Omental fat pad (tissue), 4 donors: Measurements from ENCODE around the gene DUS1L. TPM values are rescaled to one million over a fixed set of nuclear protein-coding genes. Genes with fewer than 3 reads are reported as not detected.

Experiments
- ATAC-seq: fragments of 150-250 bp; one replicate; pipeline ENCODE4 v1.9.1; 2016; ENCODE audit warnings: mild to moderate bottlenecking, moderate library complexity; ENCODE audit not compliant: low FRiP score
- DNase-seq: peaks from one replicate; pipeline ENCODE4 v3.0.0-alpha.2; 2019; ENCODE audit warnings: low spot score
- CTCF ChIP-seq, 3 donors: fragments of 450-650 bp; IDR thresholded peaks; one replicate each; pipeline ENCODE4 v1.5.1; 2016 to 2017; ENCODE audit warnings: antibody characterized with exemption in 3 of 3, mild to moderate bottlenecking in 3 of 3, moderate library complexity in 2 of 3
- total RNA-seq, 4 donors: library from RNA; depleted of rRNA; stranded (reverse); fragments of >200 nt; gene quantifications; one replicate each; pipeline ENCODE4 v1.1.0, GENCODE V29; 2016

Gene DUS1L
- total RNA-seq, 4 donors from 2014 or later = 58.1 to 90.3 (median 85.7) TPM

- no peak for ATAC-seq
- no peak for DNase-seq
- no peak for TF ChIP-seq CTCF (IDR thresholded peaks at IDR 0.05)
Measured at GRCh38 chr17:82081966-82082365, 16.4 kb upstream of the DUS1L start.

- ATAC-seq = no peak
- DNase-seq = no peak
- no peak for TF ChIP-seq CTCF (IDR thresholded peaks at IDR 0.05)
Measured at GRCh38 chr17:82081546-82081945, 15.9 kb upstream of the DUS1L start.

GRCh38 chr17:82080789-82081464 lies 15.3 kb upstream of the DUS1L start:
- ATAC-seq (no peak), DNase-seq (no peak)
- no peak for TF ChIP-seq CTCF (IDR thresholded peaks at IDR 0.05)

- no peak for TF ChIP-seq CTCF (IDR thresholded peaks at IDR 0.05)
- DNase-seq (no peak), ATAC-seq (no peak)
Measured at GRCh38 chr17:82080048-82080788, 14.6 kb upstream of the DUS1L start.

GRCh38 chr17:82079001-82079677 lies 13.5 kb upstream of the DUS1L start:
- ATAC-seq (no peak), DNase-seq (no peak)
- no peak for TF ChIP-seq CTCF (IDR thresholded peaks at IDR 0.05)

- ATAC-seq = no peak
- DNase-seq = no peak
- TF ChIP-seq CTCF (IDR thresholded peaks at IDR 0.05) = no peak
Measured at GRCh38 chr17:82078433-82078832, 12.8 kb upstream of the DUS1L start.
